ENCODE results near the gene DLL1. TPM values are rescaled to one million over a fixed set of nuclear protein-coding genes. Genes with fewer than 3 reads are reported as not detected.

DLL1 gene
- total RNA-seq, 1 experiment from 2014 or later, result 2.8 TPM

- Mint-ChIP-seq H3K9me3 (no peaks in the 10 kb centered on the region; a peak in 1 of 5 replicates), H3K36me3 (ENCODE audit: insufficient read depth in 1 of 3, low read depth in 3 of 3) (no peaks in the 10 kb centered on the region), H3K4me1 (peaks cover 25 to 27% of the 10 kb centered on the region in 2 experiments), H3K27ac (no peak overlapping the region; a peak in 1 of 7 replicates), H3K4me3 (no peak overlapping the region), H3K27me3 (ENCODE audit: low read depth) (peaks cover 11% of the 10 kb centered on the region)
- Histone ChIP-seq H3K27ac (ENCODE audit: insufficient read length, low read depth, low read length) (no peak overlapping the region), H4K8ac (replicated peaks; ENCODE audit: insufficient read length, low read depth, low read length) (no peak overlapping the region), H3K4me1 (ENCODE audit: insufficient read depth, low read length) (no peaks in the 10 kb centered on the region; the same call in 1 of the 2 replicates), H2AK5ac (ENCODE audit: insufficient read length, low read length) (no peak overlapping the region), H2BK120ac (ENCODE audit: low read depth, low read length, poor library complexity, severe bottlenecking) (no peak overlapping the region), H3K4me2 (ENCODE audit: insufficient read depth, insufficient read length, low read length) (no peak overlapping the region), H3K23me2 (ENCODE audit: insufficient read length, low read depth, low read length, poor library complexity, severe bottlenecking) (peaks cover 2% of the 10 kb centered on the region), H4K20me1 (ENCODE audit: control insufficient read depth, insufficient read depth, insufficient read length) (no peaks in the 10 kb centered on the region), H2AFZ (ENCODE audit: low read length) (no peak overlapping the region), H3K27me3 (ENCODE audit: insufficient read depth, low read length) (no peaks in the 10 kb centered on the region), H3K23ac (ENCODE audit: insufficient read length, low read depth, low read length) (no peak overlapping the region), H3K14ac (ENCODE audit: insufficient read depth, low read length) (no peak overlapping the region), H2BK12ac (ENCODE audit: insufficient read length, low read depth, low read length) (no peak overlapping the region), H2BK5ac (ENCODE audit: insufficient read length, low read length) (no peak overlapping the region), H3K79me1 (ENCODE audit: insufficient read depth, low read depth, low read length, poor library complexity, severe bottlenecking) (no peaks in the 10 kb centered on the region), H3K18ac (ENCODE audit: insufficient read length, low read depth, low read length) (no peak overlapping the region), H2BK20ac (ENCODE audit: low read depth, low read length, poor library complexity, severe bottlenecking) (no peak overlapping the region), H3K9me3 (ENCODE audit: control insufficient read depth, low read depth, low read length) (no peaks in the 10 kb centered on the region), H2BK15ac (ENCODE audit: low read depth, low read length) (no peak overlapping the region), H3K4ac (ENCODE audit: low read depth, low read length) (no peak overlapping the region), H3K9ac (ENCODE audit: extremely low read depth, insufficient read length, low read length) (no peak overlapping the region), H3T11ph (ENCODE audit: low read length) (no peak overlapping the region), H4K5ac (ENCODE audit: insufficient read length, low read depth, low read length) (no peak overlapping the region), H3K56ac (ENCODE audit: insufficient read length, low read depth, low read length) (no peak overlapping the region), H3K79me2 (ENCODE audit: insufficient read depth, low read length) (no peaks in the 10 kb centered on the region), H4K91ac (ENCODE audit: insufficient read length, low read depth, low read length) (no peak overlapping the region)
- no peak for DNase-seq
- TF ChIP-seq CTCF (conservative IDR thresholded peaks at IDR 0.05), result no peak
- no CpG with 5 or more reads among the region's 9 CpGs for WGBS (ENCODE audit: extremely low coverage, insufficient read length, low lambda C conversion rate)
Observed at GRCh38 chr6:170234419-170234818, 56.5 kb downstream of the DLL1 start.
